T-cell (primary cell): ENCODE results near the gene CEP44. TPM values are rescaled to one million over a fixed set of nuclear protein-coding genes. Genes with fewer than 3 reads are reported as not detected.

Experiments
- ATAC-seq, 4 experiments: fragments of 200-7000 bp in 3 of 4; fragments of 150-1000 bp in 1 of 4; cut with Tn5 transposase; replicated peaks in 1 of 4; 1 replicate in 3 of 4; 2 replicates in 1 of 4; pipeline ENCODE4 v1.10.0; 2021; ENCODE audit warnings: moderate library complexity in 3 of 4, mild to moderate bottlenecking in 2 of 4, moderate number of reproducible peaks in 1 of 4
- CTCF ChIA-PET, 2 donors: fragments of 300-600 bp; sonication (Branson Sonifier 250); formaldehyde crosslinking; loops; one replicate each; lab custom pipeline; 2022; ENCODE audit warnings: antibody characterized with exemption in 2 of 2; lab: Charles Lee
- POLR2A ChIA-PET, 2 donors: fragments of 300-600 bp; sonication (Branson Sonifier 250); formaldehyde crosslinking; loops; one replicate each; lab custom pipeline; 2022; ENCODE audit warnings: antibody characterized with exemption in 2 of 2; lab: Charles Lee
- DNase-seq, 35 experiments: peaks; one replicate each; pipeline versions ENCODE4 v3.0.0 to v3.0.0-alpha.2; 2013 to 2023
- H3K27ac ChIP-seq: one replicate; pipeline ENCODE4 v1.5.1; 2013; ENCODE audit warnings: low read length
- H3K27me3 ChIP-seq, 2 experiments: replicated peaks in 1 of 2; 1 replicate in 1 of 2; 2 replicates in 1 of 2; pipeline versions ENCODE4 v1.6.1 to v1.7.0; 2013; ENCODE audit warnings: low read length in 1 of 2, mixed read lengths in 1 of 2; ENCODE audit not compliant: control insufficient read depth in 2 of 2, insufficient read depth in 2 of 2; ENCODE audit errors: extremely low read depth in 1 of 2
- H3K36me3 ChIP-seq, 2 donors: 1 replicate in 1 of 2; 2 replicates in 1 of 2; pipeline versions ENCODE4 v1.6.1 to v1.7.0; 2013; ENCODE audit warnings: low read length in 1 of 2; ENCODE audit not compliant: control insufficient read depth in 2 of 2, insufficient read depth in 1 of 2; ENCODE audit errors: extremely low read depth in 1 of 2
- H3K4me1 ChIP-seq, 2 experiments: 1 replicate in 1 of 2; 2 replicates in 1 of 2; pipeline versions ENCODE4 v1.6.1 to v1.7.0; 2013; ENCODE audit warnings: low read length in 2 of 2, mixed read lengths in 1 of 2; ENCODE audit not compliant: insufficient read depth in 2 of 2, control insufficient read depth in 1 of 2; ENCODE audit errors: extremely low read depth in 1 of 2
- H3K4me3 ChIP-seq, 2 donors: 1 replicate in 1 of 2; 2 replicates in 1 of 2; pipeline versions ENCODE4 v1.5.1 to v1.7.0; 2013; ENCODE audit warnings: mild to moderate bottlenecking in 2 of 2, low read length in 1 of 2, moderate library complexity in 1 of 2; ENCODE audit not compliant: control insufficient read depth in 1 of 2; ENCODE audit errors: extremely low read depth in 1 of 2
- H3K9me3 ChIP-seq: 2 replicates; pipeline ENCODE4 v1.7.0; 2013
- H3K27ac Mint-ChIP-seq, 2 donors: one replicate each; pipeline ENCODE4 v1.8.0; 2020 to 2021; ENCODE audit warnings: mild to moderate bottlenecking in 2 of 2, mixed read lengths in 2 of 2
- H3K27me3 Mint-ChIP-seq, 2 donors: one replicate each; pipeline ENCODE4 v1.8.0; 2021 to 2022; ENCODE audit warnings: mixed read lengths in 2 of 2
- H3K36me3 Mint-ChIP-seq: one replicate; pipeline ENCODE4 v1.8.0; 2021; ENCODE audit warnings: mixed read lengths
- H3K4me1 Mint-ChIP-seq, 3 donors: one replicate each; pipeline ENCODE4 v1.8.0; 2020 to 2022; ENCODE audit warnings: mixed read lengths in 3 of 3, mild to moderate bottlenecking in 1 of 3
- H3K4me3 Mint-ChIP-seq, 3 donors: one replicate each; pipeline ENCODE4 v1.8.0; 2020 to 2022; ENCODE audit warnings: mild to moderate bottlenecking in 3 of 3, mixed read lengths in 3 of 3, moderate library complexity in 3 of 3
- H3K9me3 Mint-ChIP-seq, 3 donors: one replicate each; pipeline ENCODE4 v1.8.0; 2020 to 2022; ENCODE audit warnings: mixed read lengths in 3 of 3
- WGBS: methylation state at CpG from one replicate; pipeline ENCODE4 v1.1.5; 2013; ENCODE audit warnings: missing lambda C conversion rate; ENCODE audit not compliant: insufficient coverage; 5-methylcytosine and 5-hydroxymethylcytosine counted together
- total RNA-seq, 35 experiments: library from RNA in 6 of 35; stranded (reverse) in 6 of 35; fragments of 120-200 nt in 1 of 35; gene quantifications; one replicate each; pipeline versions ENCODE4 v1.2.1 to v1.2.4 and lab custom pipeline; 2013 to 2026

Gene CEP44
- total RNA-seq = 10 to 100 TPM; 17.3 to 22.0 (median 18.8) TPM
- total RNA-seq (2013) = 25.7 TPM
- 6.9 to 53.1 (median 28.1) reads per million in 29 experiments for total RNA-seq (lab: John Stamatoyannopoulos, UW)

- H3K27ac ChIP-seq = peak within 1 kb of the TSS; percentile 97
- Mint-ChIP-seq H3K27me3 (no peaks in the 10 kb centered on the region), H3K4me1 (peaks cover 68 to 78% (median 76%) of the 10 kb centered on the region in 3 donors), H3K36me3 (peaks cover 21% of the 10 kb centered on the region), H3K4me3 (peak within 1 kb of the TSS; percentile 97 to 100 (median 98)), H3K9me3 (no peaks in the 10 kb centered on the region), H3K27ac (peak within 1 kb of the TSS; percentile 100)
- H3K4me3 ChIP-seq = peak within 1 kb of the TSS; percentile 85 to 100
- ATAC-seq (peak; percentile 70 to 77 (median 72)), DNase-seq (peak; percentile 39 to 87 (median 60))
- under 1% methylated on average over 43 of the region's 52 CpGs for WGBS
- POLR2A ChIA-PET = interaction anchor here (0.5 to 0.8 kb wide), 4 partner anchors 27 to 970 kb away, joined by 3 to 5 read pairs (median 4); partner anchors contain the start of gene SAP30 (in 1 of the 2)
- H3K27me3 ChIP-seq = no peaks in the 10 kb centered on the region
- CTCF ChIA-PET = interaction anchor here (0.5 to 1.2 kb wide), 6 partner anchors 13 to 1545 kb away, joined by 3 read pairs; partner anchors contain the start of gene HPGD (in 1 of the 2)
- H3K9me3 ChIP-seq = no peaks in the 10 kb centered on the region
- H3K4me1 ChIP-seq = peaks cover 7 to 26% of the 10 kb centered on the region in 2 experiments
- no peaks in the 10 kb centered on the region for H3K36me3 ChIP-seq
These were observed at the start of gene CEP44, which contains the start of gene FBXO8 for GRCh38 chr4:174283507-174284471. TSS of gene CEP44 (plus strand) at chr4:174283911. CDS start at chr4:174299122, 15,211 bp downstream. TSS of gene FBXO8 (minus strand) at chr4:174283667. CDS start at chr4:174263092, 20,575 bp downstream.

- POLR2A ChIA-PET = no interaction called here
- ATAC-seq = no peak
- WGBS = no CpG with 5 or more reads among the region's 3 CpGs
- H3K36me3 ChIP-seq = peaks cover 0 to 15% of the 10 kb centered on the region in 2 donors
- CTCF ChIA-PET = no interaction called here
- Mint-ChIP-seq H3K36me3 (peaks cover 28% of the 10 kb centered on the region), H3K27ac (no peak overlapping the region), H3K4me1 (no peaks in the 10 kb centered on the region), H3K4me3 (no peak overlapping the region), H3K27me3 (no peaks in the 10 kb centered on the region), H3K9me3 (no peaks in the 10 kb centered on the region)
- no peaks in the 10 kb centered on the region for H3K4me1 ChIP-seq
- no peaks in the 10 kb centered on the region for H3K27me3 ChIP-seq
- H3K9me3 ChIP-seq = no peaks in the 10 kb centered on the region
- no peak overlapping the region for H3K27ac ChIP-seq
- DNase-seq = no peak
- H3K4me3 ChIP-seq = no peak overlapping the region
These were observed 47.4 kb upstream of the CEP44 start for GRCh38 chr4:174236359-174236758.

- WGBS = no CpG with 5 or more reads among the region's 3 CpGs
These were observed 42.5 kb upstream of the CEP44 start for GRCh38 chr4:174241162-174241561.

GRCh38 chr4:174244441-174244840 lies 39.3 kb upstream of the CEP44 start:
- ATAC-seq = no peak
- Mint-ChIP-seq H3K27me3 (no peaks in the 10 kb centered on the region), H3K9me3 (no peaks in the 10 kb centered on the region), H3K36me3 (peaks cover 10% of the 10 kb centered on the region), H3K4me1 (peaks cover 0 to 4% (median 0%) of the 10 kb centered on the region in 3 donors), H3K27ac (no peak overlapping the region), H3K4me3 (no peak overlapping the region)
- no CpG with 5 or more reads among the region's 1 CpG for WGBS
- Histone ChIP-seq H3K4me3 (no peak overlapping the region), H3K27ac (no peak overlapping the region), H3K36me3 (peaks cover 0 to 4% of the 10 kb centered on the region in 2 donors), H3K27me3 (no peaks in the 10 kb centered on the region), H3K9me3 (no peaks in the 10 kb centered on the region), H3K4me1 (no peaks in the 10 kb centered on the region)
- CTCF ChIA-PET = interaction anchor here in 1 of 2 donors (0.6 kb wide), 1 partner anchor 13 kb away, joined by 3 read pairs; no protein-coding TSS in a partner anchor
- POLR2A ChIA-PET = interaction anchor here in 1 of 2 donors (0.5 kb wide), 1 partner anchor 9 kb away, joined by 3 read pairs; no protein-coding TSS in a partner anchor
- DNase-seq = no peak

More at GRCh38 chr4:174241162-174241561, 42.5 kb upstream of the CEP44 start:
- Histone ChIP-seq H3K36me3 (peaks cover 0 to 11% of the 10 kb centered on the region in 2 donors), H3K4me1 (no peaks in the 10 kb centered on the region), H3K4me3 (no peak overlapping the region), H3K27me3 (no peaks in the 10 kb centered on the region), H3K9me3 (no peaks in the 10 kb centered on the region), H3K27ac (no peak overlapping the region)
- Mint-ChIP-seq H3K9me3 (no peaks in the 10 kb centered on the region), H3K27ac (no peak overlapping the region), H3K4me3 (no peak overlapping the region), H3K27me3 (no peaks in the 10 kb centered on the region), H3K36me3 (peaks cover 12% of the 10 kb centered on the region), H3K4me1 (no peaks in the 10 kb centered on the region)
- CTCF ChIA-PET = no interaction called here
- DNase-seq = no peak
- ATAC-seq = no peak
- POLR2A ChIA-PET = no interaction called here

- ChIA-PET CTCF (no interaction called here), POLR2A (no interaction called here)
- no peaks in the 10 kb centered on the region for H3K9me3 ChIP-seq
- Mint-ChIP-seq H3K36me3 (peaks cover 15% of the 10 kb centered on the region), H3K9me3 (no peaks in the 10 kb centered on the region), H3K4me1 (peaks cover 0 to 4% (median 0%) of the 10 kb centered on the region in 3 donors), H3K4me3 (no peak overlapping the region), H3K27ac (no peak overlapping the region), H3K27me3 (no peaks in the 10 kb centered on the region)
- no peaks in the 10 kb centered on the region for H3K4me1 ChIP-seq
- DNase-seq (no peak), ATAC-seq (no peak)
- no peaks in the 10 kb centered on the region for H3K27me3 ChIP-seq
- H3K27ac ChIP-seq = no peak overlapping the region
- WGBS = no CpG with 5 or more reads among the region's 1 CpG
- no peak overlapping the region for H3K4me3 ChIP-seq
- H3K36me3 ChIP-seq = no peaks in the 10 kb centered on the region
These were observed 38.0 kb upstream of the CEP44 start for GRCh38 chr4:174245714-174246113.

GRCh38 chr4:174248407-174248806 lies 35.3 kb upstream of the CEP44 start:
- ChIA-PET POLR2A (no interaction called here), CTCF (no interaction called here)
- Mint-ChIP-seq H3K27me3 (no peaks in the 10 kb centered on the region), H3K4me3 (no peak overlapping the region), H3K27ac (no peak overlapping the region), H3K36me3 (peaks cover 11% of the 10 kb centered on the region), H3K4me1 (peaks cover 4 to 9% (median 4%) of the 10 kb centered on the region in 3 donors), H3K9me3 (no peaks in the 10 kb centered on the region)
- Histone ChIP-seq H3K27me3 (no peaks in the 10 kb centered on the region), H3K27ac (no peak overlapping the region), H3K4me3 (no peak overlapping the region), H3K9me3 (no peaks in the 10 kb centered on the region), H3K4me1 (no peaks in the 10 kb centered on the region), H3K36me3 (peaks cover 0 to 1% of the 10 kb centered on the region in 2 donors)
- DNase-seq (no peak), ATAC-seq (no peak)
- WGBS = no CpG with 5 or more reads among the region's 1 CpG
